Sciatic nerve (tissue), 2 donors: ENCODE data around the gene RGS6. TPM values are rescaled to one million over a fixed set of nuclear protein-coding genes. Genes with fewer than 3 reads are reported as not detected.
A peak's percentile ranks its signal among the peaks of the same experiment; 100 is the strongest.

ENCODE experiments used
- ATAC-seq: fragments of 200-7000 bp; cut with Tn5 transposase; one replicate; pipeline ENCODE4 v1.9.1; 2020; ENCODE audit warnings: mild to moderate bottlenecking, moderate library complexity
- DNase-seq: peaks from one replicate; pipeline ENCODE4 v3.0.0-alpha.2; 2020; ENCODE audit warnings: low spot score
- intact Hi-C: fragments of 100-400 bp; cut with DNase I; formaldehyde crosslinking; loops from one replicate; pipeline ENCODE4 v1.14.2; 2022
- total RNA-seq: library from RNA; stranded (reverse); fragmentation: NEBNext Ultra II Directional; extraction: Animal tissue kit (Norgen Biotek cat#: 25700); gene quantifications from one replicate; pipeline ENCODE4 v1.2.1, GENCODE V29; 2021
- donor health status: DM: no; HTN: no; CAD: no.
- donor health status: DM: no; HTN: no; CAD: no.

Gene RGS6
- total RNA-seq, 1 donor from 2014 or later: 20.6 TPM

- DNase-seq: no peak
- intact Hi-C loops: no loop called here
- no peak for ATAC-seq
These were observed 560.0 kb downstream of the RGS6 start for GRCh38 chr14:72492196-72492595.

GRCh38 chr14:72495668-72496067 lies 563.4 kb downstream of the RGS6 start:
- intact Hi-C loops: no loop called here
- DNase-seq (no peak), ATAC-seq (peak; percentile 81)

GRCh38 chr14:72498646-72499045 lies 566.4 kb downstream of the RGS6 start:
- no peak for ATAC-seq
- intact Hi-C loops: no loop called here
- DNase-seq: no peak

- no peak for ATAC-seq
- no peak for DNase-seq
- intact Hi-C loops: no loop called here
These were observed 567.5 kb downstream of the RGS6 start for GRCh38 chr14:72499746-72500145.

GRCh38 chr14:72500234-72500838 lies 568.1 kb downstream of the RGS6 start:
- DNase-seq (no peak), ATAC-seq (peak; percentile 80)
- intact Hi-C loops: no loop called here

GRCh38 chr14:72501439-72501838 lies 569.2 kb downstream of the RGS6 start:
- no peak for DNase-seq
- intact Hi-C loops: no loop called here
- ATAC-seq: no peak

GRCh38 chr14:72503271-72503670 lies 571.0 kb downstream of the RGS6 start:
- intact Hi-C loops: no loop called here
- ATAC-seq (no peak), DNase-seq (no peak)

GRCh38 chr14:72503696-72504368 lies 571.6 kb downstream of the RGS6 start:
- DNase-seq: no peak
- ATAC-seq: no peak
- intact Hi-C loops: no loop called here

GRCh38 chr14:72510566-72510965 lies 578.3 kb downstream of the RGS6 start:
- intact Hi-C loops: no loop called here
- no peak for ATAC-seq
- no peak for DNase-seq

GRCh38 chr14:72512281-72512680 lies 580.1 kb downstream of the RGS6 start:
- intact Hi-C loops: no loop called here
- DNase-seq: no peak
- ATAC-seq: no peak

- DNase-seq: no peak
- ATAC-seq: no peak
- intact Hi-C loops: no loop called here
These were observed 580.7 kb downstream of the RGS6 start for GRCh38 chr14:72512925-72513324.

- intact Hi-C loops: no loop called here
- DNase-seq: no peak
- no peak for ATAC-seq
These were observed 581.1 kb downstream of the RGS6 start for GRCh38 chr14:72513346-72513745.

GRCh38 chr14:72513965-72514659 lies 581.9 kb downstream of the RGS6 start:
- ATAC-seq (peak; percentile 32), DNase-seq (no peak)
- intact Hi-C loops: no loop called here

GRCh38 chr14:72514660-72515025 lies 582.4 kb downstream of the RGS6 start:
- DNase-seq (no peak), ATAC-seq (no peak)
- intact Hi-C loops: loop anchor here (5.0 kb wide), 1 partner anchor 393 kb away; no protein-coding TSS in a partner anchor

GRCh38 chr14:72515779-72516770 lies 583.8 kb downstream of the RGS6 start:
- ATAC-seq (no peak), DNase-seq (no peak)
- intact Hi-C loops: loop anchor here (5.0 kb wide), 1 partner anchor 391 kb away; no protein-coding TSS in a partner anchor

- peak; percentile 82 for ATAC-seq
- DNase-seq: peak; percentile 79
- intact Hi-C loops: loop anchor here (5.0 kb wide), 1 partner anchor 390 kb away; no protein-coding TSS in a partner anchor
These were observed 584.9 kb downstream of the RGS6 start for GRCh38 chr14:72516936-72517700.

GRCh38 chr14:72517736-72518135 lies 585.5 kb downstream of the RGS6 start:
- no peak for ATAC-seq
- DNase-seq: no peak
- intact Hi-C loops: loop anchor here (5.0 kb wide), 1 partner anchor 390 kb away; no protein-coding TSS in a partner anchor

- ATAC-seq (no peak), DNase-seq (no peak)
- intact Hi-C loops: loop anchor here (5.0 kb wide), 1 partner anchor 388 kb away; no protein-coding TSS in a partner anchor
These were observed 586.7 kb downstream of the RGS6 start for GRCh38 chr14:72518809-72519377.
